GM12872 (cell line): ENCODE measurements around the gene SLC26A9.
A peak's percentile ranks its signal among the peaks of the same experiment; 100 is the strongest.

Experiments
- CTCF ChIP-seq: IDR thresholded peaks from 3 replicates; pipeline ENCODE4 v1.5.1; 2011; ENCODE audit warnings: low read depth, mild to moderate bottlenecking, low read length, moderate library complexity; ENCODE audit not compliant: insufficient read depth

The SLC26A9 gene

GRCh38 chr1:205945069-205945468 is 1.8 kb upstream of the SLC26A9 start:
- TF ChIP-seq CTCF = no peak

- TF ChIP-seq CTCF = no peak
Measured at GRCh38 chr1:205944525-205944924, 1.3 kb upstream of the SLC26A9 start.

GRCh38 chr1:205942631-205943159 is 561 bp downstream of the SLC26A9 start:
- no peak for TF ChIP-seq CTCF

GRCh38 chr1:205940710-205941109 is 2.5 kb downstream of the SLC26A9 start:
- TF ChIP-seq CTCF = no peak

- peak; percentile 28; the same call in 1 of the 3 replicates for TF ChIP-seq CTCF
Measured at GRCh38 chr1:205939690-205940330, 3.4 kb downstream of the SLC26A9 start.

- TF ChIP-seq CTCF = no peak
Measured at GRCh38 chr1:205938682-205939081, 4.6 kb downstream of the SLC26A9 start.

- TF ChIP-seq CTCF = no peak
Measured at GRCh38 chr1:205936846-205937586, 6.2 kb downstream of the SLC26A9 start.
